ENCODE data around the gene DOCK9.

Gene DOCK9

GRCh38 chr13:99003851-99004471, 26.1 kb upstream of the DOCK9 start:
- H3K9me3 ChIP-seq (replicated peaks; ENCODE audit: insufficient read depth, low read length): no peaks in the 10 kb centered on the region
- H2AFZ ChIP-seq (ENCODE audit: low read length): no peak overlapping the region
- no peaks in the 10 kb centered on the region for H3K4me1 ChIP-seq (ENCODE audit: low read length)
- no peaks in the 10 kb centered on the region for H3K27me3 ChIP-seq (replicated peaks; ENCODE audit: insufficient read depth, low read length)
- H3K4me3 ChIP-seq (ENCODE audit: low read length): no peak overlapping the region
- H3F3A ChIP-seq (ENCODE audit: insufficient read depth, low read length): no peaks in the 10 kb centered on the region
- H3K27ac ChIP-seq (ENCODE audit: low read length): no peak overlapping the region
- DNase-seq: no peak
- H3K36me3 ChIP-seq (replicated peaks; ENCODE audit: insufficient read depth, low read length): no peaks in the 10 kb centered on the region
- no peaks in the 10 kb centered on the region for H3K9me2 ChIP-seq (replicated peaks; ENCODE audit: insufficient read depth, low read length)
- H3K9ac ChIP-seq (ENCODE audit: low read length): no peak overlapping the region
- H3K4me2 ChIP-seq (ENCODE audit: low read depth, low read length): no peak overlapping the region
- H4K20me1 ChIP-seq (ENCODE audit: insufficient read depth, low read length): no peaks in the 10 kb centered on the region
- TF ChIP-seq EZH2 (optimal IDR thresholded peaks at IDR 0.05; ENCODE audit: low read depth, low read length): no peak
- H3K79me2 ChIP-seq (ENCODE audit: low read length): no peaks in the 10 kb centered on the region

- Histone ChIP-seq H3K9ac (ENCODE audit: low read length) (no peak overlapping the region), H3K4me2 (ENCODE audit: low read depth, low read length) (no peak overlapping the region), H4K20me1 (ENCODE audit: insufficient read depth, low read length) (no peaks in the 10 kb centered on the region)
These were observed 25.3 kb upstream of the DOCK9 start for GRCh38 chr13:99003186-99003585.

GRCh38 chr13:99002172-99002710, 24.4 kb upstream of the DOCK9 start:
- Histone ChIP-seq H3F3A (ENCODE audit: insufficient read depth, low read length) (no peaks in the 10 kb centered on the region), H3K36me3 (replicated peaks; ENCODE audit: insufficient read depth, low read length) (no peaks in the 10 kb centered on the region), H3K9ac (ENCODE audit: low read length) (no peak overlapping the region), H3K4me1 (ENCODE audit: low read length) (no peaks in the 10 kb centered on the region), H3K4me2 (ENCODE audit: low read depth, low read length) (no peak overlapping the region), H4K20me1 (ENCODE audit: insufficient read depth, low read length) (no peaks in the 10 kb centered on the region), H3K27me3 (replicated peaks; ENCODE audit: insufficient read depth, low read length) (no peaks in the 10 kb centered on the region), H3K9me3 (replicated peaks; ENCODE audit: insufficient read depth, low read length) (no peaks in the 10 kb centered on the region), H2AFZ (ENCODE audit: low read length) (no peak overlapping the region), H3K4me3 (ENCODE audit: low read length) (no peak overlapping the region), H3K79me2 (ENCODE audit: low read length) (no peaks in the 10 kb centered on the region), H3K9me2 (replicated peaks; ENCODE audit: insufficient read depth, low read length) (no peaks in the 10 kb centered on the region), H3K27ac (ENCODE audit: low read length) (no peak overlapping the region)
- TF ChIP-seq CTCF (IDR thresholded peaks at IDR 0.05; ENCODE audit: low read length) (no peak), EZH2phosphoT487 (IDR thresholded peaks at IDR 0.05; ENCODE audit: low read length) (no peak), EZH2 (optimal IDR thresholded peaks at IDR 0.05; ENCODE audit: low read depth, low read length) (no peak)
- no peak for DNase-seq

More at GRCh38 chr13:99003186-99003585, 25.3 kb upstream of the DOCK9 start:
- H3K36me3 ChIP-seq (replicated peaks; ENCODE audit: insufficient read depth, low read length): no peaks in the 10 kb centered on the region
- H3K79me2 ChIP-seq (ENCODE audit: low read length): no peaks in the 10 kb centered on the region
- H3K27me3 ChIP-seq (replicated peaks; ENCODE audit: insufficient read depth, low read length): no peaks in the 10 kb centered on the region
- no peaks in the 10 kb centered on the region for H3K9me2 ChIP-seq (replicated peaks; ENCODE audit: insufficient read depth, low read length)
- H3F3A ChIP-seq (ENCODE audit: insufficient read depth, low read length): no peaks in the 10 kb centered on the region
- no peak overlapping the region for H3K27ac ChIP-seq (ENCODE audit: low read length)
- H3K4me3 ChIP-seq (ENCODE audit: low read length): no peak overlapping the region
- H3K9me3 ChIP-seq (replicated peaks; ENCODE audit: insufficient read depth, low read length): no peaks in the 10 kb centered on the region
- no peak overlapping the region for H2AFZ ChIP-seq (ENCODE audit: low read length)
- no peak for DNase-seq
- TF ChIP-seq EZH2phosphoT487 (IDR thresholded peaks at IDR 0.05; ENCODE audit: low read length) (no peak), CTCF (IDR thresholded peaks at IDR 0.05; ENCODE audit: low read length) (no peak), EZH2 (optimal IDR thresholded peaks at IDR 0.05; ENCODE audit: low read depth, low read length) (no peak)
- H3K4me1 ChIP-seq (ENCODE audit: low read length): no peaks in the 10 kb centered on the region

- Histone ChIP-seq H3K9me3 (replicated peaks; ENCODE audit: insufficient read depth, low read length) (no peaks in the 10 kb centered on the region), H3K4me1 (ENCODE audit: low read length) (no peaks in the 10 kb centered on the region), H3K27me3 (replicated peaks; ENCODE audit: insufficient read depth, low read length) (no peaks in the 10 kb centered on the region), H4K20me1 (ENCODE audit: insufficient read depth, low read length) (no peaks in the 10 kb centered on the region), H3K4me3 (ENCODE audit: low read length) (no peak overlapping the region), H2AFZ (ENCODE audit: low read length) (no peak overlapping the region), H3K4me2 (ENCODE audit: low read depth, low read length) (no peak overlapping the region), H3K27ac (ENCODE audit: low read length) (no peak overlapping the region), H3K9me2 (replicated peaks; ENCODE audit: insufficient read depth, low read length) (no peaks in the 10 kb centered on the region), H3F3A (ENCODE audit: insufficient read depth, low read length) (no peaks in the 10 kb centered on the region), H3K79me2 (ENCODE audit: low read length) (no peaks in the 10 kb centered on the region), H3K9ac (ENCODE audit: low read length) (no peak overlapping the region), H3K36me3 (replicated peaks; ENCODE audit: insufficient read depth, low read length) (no peaks in the 10 kb centered on the region)
- no peak for TF ChIP-seq EZH2phosphoT487 (IDR thresholded peaks at IDR 0.05; ENCODE audit: low read length)
- no peak for TF ChIP-seq CTCF (IDR thresholded peaks at IDR 0.05; ENCODE audit: low read length)
- no peak for TF ChIP-seq EZH2 (optimal IDR thresholded peaks at IDR 0.05; ENCODE audit: low read depth, low read length)
- no peak for DNase-seq
These were observed 22.3 kb upstream of the DOCK9 start for GRCh38 chr13:99000137-99000536.
